Astrocyte (in vitro differentiated cells and primary cell): Measurements from ENCODE around the gene STYXL2. TPM values are rescaled to one million over a fixed set of nuclear protein-coding genes. Genes with fewer than 3 reads are reported as not detected.

Source experiments
- DNase-seq: peaks from one replicate; pipeline ENCODE4 v3.0.0-alpha.2; 2010; ENCODE audit warnings: low read depth
- FAIRE-seq: peaks from 2 replicates; lab custom pipeline; 2011; peaks lifted over from hg19 to GRCh38; lab: Jason Lieb, UNC
- H2AFZ ChIP-seq: 2 replicates; pipeline ENCODE4 v1.6.0; 2012; ENCODE audit warnings: low read depth, low read length, inconsistent platforms
- H3K27ac ChIP-seq: 2 replicates; pipeline ENCODE4 v1.5.1; 2011; ENCODE audit warnings: low read depth, low read length, inconsistent platforms
- H3K27me3 ChIP-seq: 2 replicates; pipeline ENCODE4 v1.6.0; 2011; ENCODE audit warnings: low read length, inconsistent platforms; ENCODE audit not compliant: insufficient read depth
- H3K36me3 ChIP-seq: 2 replicates; pipeline ENCODE4 v1.5.1; 2011; ENCODE audit warnings: low read length, inconsistent platforms; ENCODE audit not compliant: insufficient read depth
- H3K4me1 ChIP-seq: 2 replicates; pipeline ENCODE4 v1.5.1; 2011; ENCODE audit warnings: low read length, inconsistent platforms; ENCODE audit not compliant: insufficient read depth
- H3K4me2 ChIP-seq: 2 replicates; pipeline ENCODE4 v1.6.0; 2012; ENCODE audit warnings: low read length, inconsistent platforms
- H3K4me3 ChIP-seq: 2 replicates; pipeline ENCODE4 v1.5.1; 2011; ENCODE audit warnings: low read depth, mild to moderate bottlenecking, low read length, inconsistent platforms; ENCODE audit not compliant: insufficient read depth
- H3K79me2 ChIP-seq: 2 replicates; pipeline ENCODE4 v1.6.0; 2012; ENCODE audit warnings: mild to moderate bottlenecking, low read length, inconsistent platforms; ENCODE audit not compliant: insufficient read depth
- H3K9ac ChIP-seq: 2 replicates; pipeline ENCODE4 v1.6.0; 2012; ENCODE audit warnings: mild to moderate bottlenecking, low read length, inconsistent platforms
- H3K9me3 ChIP-seq: 2 replicates; pipeline ENCODE4 v1.5.1; 2012; ENCODE audit warnings: low read depth, mild to moderate bottlenecking, low read length, inconsistent platforms; ENCODE audit not compliant: insufficient read depth
- H4K20me1 ChIP-seq: 2 replicates; pipeline ENCODE4 v1.6.0; 2012; ENCODE audit warnings: low read length, inconsistent platforms; ENCODE audit not compliant: insufficient read depth
- H3K27ac Mint-ChIP-seq: one replicate; pipeline ENCODE4 v1.8.0; 2021; ENCODE audit warnings: mild to moderate bottlenecking, mixed read lengths; ENCODE audit not compliant: unreplicated experiment
- H3K27me3 Mint-ChIP-seq: one replicate; pipeline ENCODE4 v1.8.0; 2021; ENCODE audit warnings: low read depth, mixed read lengths; ENCODE audit not compliant: unreplicated experiment
- H3K36me3 Mint-ChIP-seq: one replicate; pipeline ENCODE4 v1.8.0; 2021; ENCODE audit warnings: low read depth, mixed read lengths; ENCODE audit not compliant: unreplicated experiment
- H3K4me1 Mint-ChIP-seq: one replicate; pipeline ENCODE4 v1.8.0; 2021; ENCODE audit warnings: low read depth, mixed read lengths; ENCODE audit not compliant: unreplicated experiment
- H3K4me3 Mint-ChIP-seq: one replicate; pipeline ENCODE4 v1.8.0; 2021; ENCODE audit warnings: mild to moderate bottlenecking, moderate library complexity, mixed read lengths; ENCODE audit not compliant: unreplicated experiment
- H3K9me3 Mint-ChIP-seq: one replicate; pipeline ENCODE4 v1.8.0; 2021; ENCODE audit warnings: mild to moderate bottlenecking, mixed read lengths; ENCODE audit not compliant: unreplicated experiment
- EZH2 ChIP-seq: IDR thresholded peaks from 2 replicates; pipeline ENCODE4 v1.6.1; 2012; ENCODE audit warnings: mild to moderate bottlenecking, low read length, inconsistent platforms; ENCODE audit not compliant: insufficient read depth
- total RNA-seq: library from RNA; stranded (reverse); gene quantifications from 2 replicates; pipeline ENCODE4 v1.2.1, GENCODE V29; 2021
- TF ChIP-seq, protein P1 (sequence below): IDR thresholded peaks from 2 replicates; pipeline ENCODE4 v1.5.1; 2011; ENCODE audit warnings: low read depth, mild to moderate bottlenecking, inconsistent platforms, low read length, moderate library complexity; ENCODE audit not compliant: insufficient read depth

The STYXL2 gene
- total RNA-seq, 1 donor from 2014 or later: 0.82 TPM

DNA sequence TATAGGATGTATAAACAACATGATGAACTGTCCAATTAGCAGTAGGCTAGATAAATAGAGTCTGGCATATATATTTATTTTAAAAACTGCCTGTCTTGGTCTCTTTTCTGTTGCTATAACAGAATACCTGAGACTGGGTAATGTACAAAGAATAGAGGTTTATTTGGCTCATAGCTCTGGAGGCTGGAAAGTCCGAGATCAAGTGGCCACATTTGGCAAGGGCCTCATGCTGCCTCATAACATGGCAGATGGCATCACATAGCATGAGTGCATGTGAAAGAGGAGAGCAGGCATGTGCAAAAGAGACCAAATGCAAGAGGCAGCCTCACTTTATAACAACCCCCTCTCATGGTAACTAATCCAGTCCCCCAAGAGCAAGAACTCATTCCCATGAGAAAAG is 6.0 kb downstream of the STYXL2 start:
- Histone ChIP-seq H3K36me3 (no peaks in the 10 kb centered on the region), H3K9ac (no peak overlapping the region), H3K4me2 (no peak overlapping the region), H3K79me2 (no peaks in the 10 kb centered on the region), H4K20me1 (no peaks in the 10 kb centered on the region), H2AFZ (no peak overlapping the region), H3K9me3 (no peaks in the 10 kb centered on the region), H3K4me3 (no peak overlapping the region), H3K4me1 (peaks cover 5% of the 10 kb centered on the region), H3K27me3 (peaks cover 12% of the 10 kb centered on the region), H3K27ac (no peak overlapping the region)
- no peaks in the 10 kb centered on the region for H3K36me3 Mint-ChIP-seq
- H3K27me3 Mint-ChIP-seq: no peaks in the 10 kb centered on the region
- peaks cover 13% of the 10 kb centered on the region for H3K4me1 Mint-ChIP-seq
- no peak overlapping the region for H3K4me3 Mint-ChIP-seq
- H3K27ac Mint-ChIP-seq: no peak overlapping the region
- DNase-seq: no peak
- H3K9me3 Mint-ChIP-seq: no peaks in the 10 kb centered on the region
- TF ChIP-seq, protein P1, sequence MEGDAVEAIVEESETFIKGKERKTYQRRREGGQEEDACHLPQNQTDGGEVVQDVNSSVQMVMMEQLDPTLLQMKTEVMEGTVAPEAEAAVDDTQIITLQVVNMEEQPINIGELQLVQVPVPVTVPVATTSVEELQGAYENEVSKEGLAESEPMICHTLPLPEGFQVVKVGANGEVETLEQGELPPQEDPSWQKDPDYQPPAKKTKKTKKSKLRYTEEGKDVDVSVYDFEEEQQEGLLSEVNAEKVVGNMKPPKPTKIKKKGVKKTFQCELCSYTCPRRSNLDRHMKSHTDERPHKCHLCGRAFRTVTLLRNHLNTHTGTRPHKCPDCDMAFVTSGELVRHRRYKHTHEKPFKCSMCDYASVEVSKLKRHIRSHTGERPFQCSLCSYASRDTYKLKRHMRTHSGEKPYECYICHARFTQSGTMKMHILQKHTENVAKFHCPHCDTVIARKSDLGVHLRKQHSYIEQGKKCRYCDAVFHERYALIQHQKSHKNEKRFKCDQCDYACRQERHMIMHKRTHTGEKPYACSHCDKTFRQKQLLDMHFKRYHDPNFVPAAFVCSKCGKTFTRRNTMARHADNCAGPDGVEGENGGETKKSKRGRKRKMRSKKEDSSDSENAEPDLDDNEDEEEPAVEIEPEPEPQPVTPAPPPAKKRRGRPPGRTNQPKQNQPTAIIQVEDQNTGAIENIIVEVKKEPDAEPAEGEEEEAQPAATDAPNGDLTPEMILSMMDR: no peak
- TF ChIP-seq EZH2: no peak
- FAIRE-seq: no peak

DNA sequence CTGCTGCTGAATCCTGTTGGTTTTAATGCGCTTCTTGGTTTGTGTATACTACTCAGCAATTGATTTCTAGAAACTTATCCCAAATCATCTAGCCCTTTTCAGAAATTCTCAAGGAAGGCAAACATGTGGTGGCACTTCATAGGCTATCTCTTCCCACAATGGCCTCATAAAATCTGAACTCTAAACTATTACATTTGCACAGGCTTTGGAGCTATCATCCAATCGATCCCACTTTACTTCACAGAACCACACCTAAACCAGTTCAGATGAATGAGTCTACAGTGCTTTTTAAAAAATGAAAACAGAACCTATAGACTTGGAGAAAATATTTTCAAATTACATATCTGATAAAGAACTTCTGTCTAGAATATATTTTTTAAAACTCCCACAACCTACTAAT is 6.9 kb downstream of the STYXL2 start:
- no peaks in the 10 kb centered on the region for H4K20me1 ChIP-seq
- TF ChIP-seq, protein P1: no peak
- TF ChIP-seq EZH2: no peak
- H3K27ac ChIP-seq: no peak overlapping the region
- no peaks in the 10 kb centered on the region for H3K9me3 Mint-ChIP-seq
- H3K36me3 Mint-ChIP-seq: no peaks in the 10 kb centered on the region
- H3K4me1 Mint-ChIP-seq: peaks cover 9% of the 10 kb centered on the region
- no peak overlapping the region for H2AFZ ChIP-seq
- no peak overlapping the region for H3K27ac Mint-ChIP-seq
- H3K36me3 ChIP-seq: no peaks in the 10 kb centered on the region
- FAIRE-seq (no peak), DNase-seq (no peak)
- no peaks in the 10 kb centered on the region for H3K79me2 ChIP-seq
- peaks cover under 1% of the 10 kb centered on the region for H3K4me1 ChIP-seq
- no peaks in the 10 kb centered on the region for H3K27me3 Mint-ChIP-seq
- H3K4me3 ChIP-seq: no peak overlapping the region
- no peak overlapping the region for H3K4me2 ChIP-seq
- no peak overlapping the region for H3K4me3 Mint-ChIP-seq
- no peaks in the 10 kb centered on the region for H3K9me3 ChIP-seq
- H3K9ac ChIP-seq: no peak overlapping the region
- peaks cover 12% of the 10 kb centered on the region for H3K27me3 ChIP-seq

DNA sequence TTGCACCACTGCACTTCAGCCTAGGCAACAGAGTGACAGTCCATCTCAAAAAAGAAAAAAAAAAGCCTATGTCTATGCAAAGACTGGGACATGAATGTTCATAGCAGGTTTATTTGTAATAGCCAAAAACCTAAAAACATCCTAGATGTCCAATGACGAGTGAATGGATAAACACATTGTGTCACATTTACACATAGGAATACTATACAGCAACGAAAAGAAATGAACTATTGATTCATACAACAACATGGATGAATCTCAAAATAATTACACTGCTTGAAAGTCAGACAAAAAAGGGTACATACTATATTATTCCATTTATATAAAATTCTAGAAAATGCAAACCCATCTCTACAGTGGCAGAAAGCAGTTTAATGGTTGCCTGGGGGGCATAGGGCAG is 7.9 kb downstream of the STYXL2 start:
- FAIRE-seq (no peak), DNase-seq (no peak)
- Histone ChIP-seq H2AFZ (no peak overlapping the region), H3K36me3 (no peaks in the 10 kb centered on the region), H3K4me2 (no peak overlapping the region), H3K4me3 (no peak overlapping the region), H3K27ac (no peak overlapping the region), H3K27me3 (peaks cover 12% of the 10 kb centered on the region), H3K79me2 (no peaks in the 10 kb centered on the region), H3K4me1 (no peaks in the 10 kb centered on the region), H3K9ac (no peak overlapping the region), H3K9me3 (no peaks in the 10 kb centered on the region), H4K20me1 (no peaks in the 10 kb centered on the region)
- Mint-ChIP-seq H3K27me3 (no peaks in the 10 kb centered on the region), H3K27ac (no peak overlapping the region), H3K4me1 (peaks cover 11% of the 10 kb centered on the region), H3K4me3 (no peak overlapping the region), H3K9me3 (no peaks in the 10 kb centered on the region), H3K36me3 (no peaks in the 10 kb centered on the region)
- no peak for TF ChIP-seq EZH2
- TF ChIP-seq, protein P1: no peak
